Smooth muscle cell (in vitro differentiated cells): ENCODE measurements around the gene ZC3H7A. TPM values are rescaled to one million over a fixed set of nuclear protein-coding genes. Genes with fewer than 3 reads are reported as not detected.

ENCODE experiments used
- DNase-seq: peaks from one replicate; lab custom pipeline; 2025; ENCODE audit not compliant: unreplicated experiment; lab: John Stamatoyannopoulos, UW
- H2AFZ ChIP-seq: fragments of 200-600 bp; sonication (generic); 2 replicates; pipeline ENCODE4 v1.6.0; 2016; ENCODE audit warnings: antibody characterized with exemption, low read depth, mild to moderate bottlenecking
- H3F3A ChIP-seq: fragments of 200-600 bp; sonication (generic); 2 replicates; pipeline ENCODE4 v1.6.0; 2017; ENCODE audit warnings: antibody characterized with exemption, low read depth
- H3K27ac ChIP-seq: fragments of 200-600 bp; sonication (generic); 2 replicates; pipeline ENCODE4 v1.5.1; 2016; ENCODE audit warnings: low read depth, mild to moderate bottlenecking
- H3K27me3 ChIP-seq: fragments of 200-600 bp; sonication (generic); 2 replicates; pipeline ENCODE4 v1.6.1; 2016; ENCODE audit warnings: low read depth, mild to moderate bottlenecking
- H3K36me3 ChIP-seq: fragments of 200-600 bp; sonication (generic); 2 replicates; pipeline ENCODE4 v1.5.1; 2016; ENCODE audit warnings: low read depth
- H3K4me1 ChIP-seq: fragments of 200-600 bp; sonication (generic); 2 replicates; pipeline ENCODE4 v1.5.1; 2016; ENCODE audit warnings: low read depth
- H3K4me2 ChIP-seq: fragments of 200-600 bp; sonication (generic); 2 replicates; pipeline ENCODE4 v1.6.0; 2016; ENCODE audit warnings: mild to moderate bottlenecking
- H3K4me3 ChIP-seq: fragments of 200-600 bp; sonication (generic); 2 replicates; pipeline ENCODE4 v1.5.1; 2016; ENCODE audit warnings: mild to moderate bottlenecking
- H3K79me2 ChIP-seq: fragments of 200-600 bp; sonication (generic); 2 replicates; pipeline ENCODE4 v1.6.0; 2016; ENCODE audit warnings: low read depth, mild to moderate bottlenecking
- H3K9ac ChIP-seq: fragments of 200-600 bp; sonication (generic); 2 replicates; pipeline ENCODE4 v1.6.0; 2016; ENCODE audit warnings: low read depth
- H3K9me3 ChIP-seq: fragments of 200-600 bp; sonication (generic); replicated peaks from 2 replicates; pipeline ENCODE4 v1.5.1; 2016; ENCODE audit warnings: low read depth
- H4K20me1 ChIP-seq: fragments of 200-600 bp; sonication (generic); 2 replicates; pipeline ENCODE4 v1.6.0; 2016; ENCODE audit warnings: low read depth
- WGBS: methylation state at CpG from one replicate; pipeline ENCODE4 v1.1.7; 2016; ENCODE audit warnings: low lambda C conversion rate; 5-methylcytosine and 5-hydroxymethylcytosine counted together
- polyA plus RNA-seq: library from polyadenylated mRNA; unstranded; fragments of >200 nt; fragmentation: Nextera tagmentation; extraction: Ambion mirVana; gene quantifications from 2 replicates; pipeline ENCODE4 v1.2.1, GENCODE V29; 2016
- total RNA-seq: library from RNA; depleted of rRNA; stranded (reverse); fragments of >200 nt; gene quantifications from 2 replicates; pipeline ENCODE4 v1.2.3, GENCODE V29; 2014
- TF ChIP-seq, protein P1 (sequence below): fragments of 200-600 bp; sonication (generic); IDR thresholded peaks from 2 replicates; pipeline ENCODE4 v1.5.1; 2017; ENCODE audit warnings: borderline replicate concordance, mild to moderate bottlenecking, antibody characterized with exemption; ENCODE audit not compliant: insufficient read depth, poor library complexity, severe bottlenecking

ZC3H7A gene
- total and polyA plus RNA-seq, 2 experiments from 2014 or later: 37.3 to 38.6 TPM

- no peak overlapping the region for H3K4me2 ChIP-seq
- TF ChIP-seq, protein P1, sequence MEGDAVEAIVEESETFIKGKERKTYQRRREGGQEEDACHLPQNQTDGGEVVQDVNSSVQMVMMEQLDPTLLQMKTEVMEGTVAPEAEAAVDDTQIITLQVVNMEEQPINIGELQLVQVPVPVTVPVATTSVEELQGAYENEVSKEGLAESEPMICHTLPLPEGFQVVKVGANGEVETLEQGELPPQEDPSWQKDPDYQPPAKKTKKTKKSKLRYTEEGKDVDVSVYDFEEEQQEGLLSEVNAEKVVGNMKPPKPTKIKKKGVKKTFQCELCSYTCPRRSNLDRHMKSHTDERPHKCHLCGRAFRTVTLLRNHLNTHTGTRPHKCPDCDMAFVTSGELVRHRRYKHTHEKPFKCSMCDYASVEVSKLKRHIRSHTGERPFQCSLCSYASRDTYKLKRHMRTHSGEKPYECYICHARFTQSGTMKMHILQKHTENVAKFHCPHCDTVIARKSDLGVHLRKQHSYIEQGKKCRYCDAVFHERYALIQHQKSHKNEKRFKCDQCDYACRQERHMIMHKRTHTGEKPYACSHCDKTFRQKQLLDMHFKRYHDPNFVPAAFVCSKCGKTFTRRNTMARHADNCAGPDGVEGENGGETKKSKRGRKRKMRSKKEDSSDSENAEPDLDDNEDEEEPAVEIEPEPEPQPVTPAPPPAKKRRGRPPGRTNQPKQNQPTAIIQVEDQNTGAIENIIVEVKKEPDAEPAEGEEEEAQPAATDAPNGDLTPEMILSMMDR: no peak
- H2AFZ ChIP-seq: no peak overlapping the region
- H3K27me3 ChIP-seq: no peaks in the 10 kb centered on the region
- no peak overlapping the region for H3K9ac ChIP-seq
- WGBS: 66% methylated on average over 10 of the region's 10 CpGs
- no peak overlapping the region for H3K4me3 ChIP-seq
- no peaks in the 10 kb centered on the region for H3K4me1 ChIP-seq
- H3K79me2 ChIP-seq: no peaks in the 10 kb centered on the region
- H4K20me1 ChIP-seq: peaks cover 50% of the 10 kb centered on the region
- no peak overlapping the region for H3K27ac ChIP-seq
- peaks cover 18% of the 10 kb centered on the region for H3F3A ChIP-seq
- no peaks in the 10 kb centered on the region for H3K9me3 ChIP-seq
- peaks cover 33% of the 10 kb centered on the region for H3K36me3 ChIP-seq
- DNase-seq: no peak
These were observed 39.1 kb downstream of the ZC3H7A start for GRCh38 chr16:11757671-11758545.

DNA sequence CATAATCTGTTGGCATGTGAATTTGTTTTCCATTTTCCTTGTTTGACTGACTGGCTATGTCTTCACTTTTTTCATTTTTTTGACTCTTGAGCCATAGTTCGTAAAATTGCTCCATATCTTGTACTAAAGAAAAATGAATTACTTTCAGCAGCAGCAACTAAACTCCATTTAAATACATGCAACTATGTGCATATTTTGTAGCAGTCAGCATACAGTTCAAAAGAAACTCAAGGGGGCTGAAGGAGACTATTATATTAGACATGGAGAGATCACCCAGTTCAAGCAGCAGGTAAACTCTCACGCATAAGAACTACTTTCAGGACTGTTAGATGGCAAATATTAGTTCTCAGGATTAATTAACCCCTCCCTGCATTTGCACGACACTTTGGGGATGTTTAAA lies 40.8 kb downstream of the ZC3H7A start:
- no peaks in the 10 kb centered on the region for H3K9me3 ChIP-seq
- no peaks in the 10 kb centered on the region for H3K79me2 ChIP-seq
- no peaks in the 10 kb centered on the region for H3K27me3 ChIP-seq
- H3K4me1 ChIP-seq: no peaks in the 10 kb centered on the region
- WGBS: 99% methylated on average over 3 of the region's 3 CpGs
- no peak overlapping the region for H3K27ac ChIP-seq
- H2AFZ ChIP-seq: no peak overlapping the region
- H3F3A ChIP-seq: peaks cover 18% of the 10 kb centered on the region
- TF ChIP-seq, protein P1: no peak
- H3K4me3 ChIP-seq: no peak overlapping the region
- H3K4me2 ChIP-seq: no peak overlapping the region
- H3K36me3 ChIP-seq: peaks cover 30% of the 10 kb centered on the region
- H4K20me1 ChIP-seq: peaks cover 50% of the 10 kb centered on the region
- no peak overlapping the region for H3K9ac ChIP-seq
- DNase-seq: no peak

DNA sequence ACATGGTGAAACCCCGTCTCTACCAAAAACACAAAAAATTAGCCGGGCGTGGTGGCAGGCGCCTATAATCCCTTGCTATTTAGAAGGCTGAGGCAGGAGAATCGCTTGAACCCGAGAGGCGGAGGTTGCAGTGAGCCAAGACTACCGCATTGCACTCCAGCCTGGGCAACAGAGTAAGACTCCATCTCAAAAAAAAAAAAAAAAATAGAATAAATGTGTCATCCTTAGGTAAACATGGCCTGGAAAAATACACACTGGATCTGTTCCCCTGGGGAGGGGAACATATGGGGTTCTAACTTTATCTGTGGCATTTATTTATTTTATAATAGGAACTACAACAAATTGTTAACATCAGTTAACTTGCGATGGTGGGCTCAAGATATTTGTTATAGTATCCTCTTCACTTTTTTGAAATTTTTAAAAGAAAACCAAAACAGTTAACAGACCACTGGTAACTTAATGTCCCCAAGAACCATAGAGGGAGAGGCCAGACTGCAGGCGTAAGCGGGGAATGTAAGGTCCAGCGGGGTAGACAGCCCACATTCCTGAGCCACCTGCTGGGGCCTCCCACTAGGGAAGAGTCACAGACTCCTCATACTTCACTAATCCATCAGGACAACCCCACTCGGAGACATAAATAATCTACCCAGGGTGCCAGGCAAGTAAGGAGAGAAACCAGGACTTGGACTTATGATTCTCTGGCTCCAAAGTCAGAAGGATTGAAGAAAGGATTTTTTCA lies 41.9 kb downstream of the ZC3H7A start:
- peaks cover 30% of the 10 kb centered on the region for H3K36me3 ChIP-seq
- no peak overlapping the region for H3K4me3 ChIP-seq
- WGBS: 89% methylated on average over 13 of the region's 13 CpGs
- no peaks in the 10 kb centered on the region for H3K27me3 ChIP-seq
- no peaks in the 10 kb centered on the region for H3K9me3 ChIP-seq
- DNase-seq: no peak
- H3K4me1 ChIP-seq: no peaks in the 10 kb centered on the region
- no peak overlapping the region for H3K9ac ChIP-seq
- H3F3A ChIP-seq: peaks cover 18% of the 10 kb centered on the region
- no peak overlapping the region for H3K27ac ChIP-seq
- peaks cover 50% of the 10 kb centered on the region for H4K20me1 ChIP-seq
- no peaks in the 10 kb centered on the region for H3K79me2 ChIP-seq
- H3K4me2 ChIP-seq: no peak overlapping the region
- no peak overlapping the region for H2AFZ ChIP-seq
- TF ChIP-seq, protein P1: no peak
